Neural cell (in vitro differentiated cells): Measurements from ENCODE around the gene NHS. TPM values are rescaled to one million over a fixed set of nuclear protein-coding genes. Genes with fewer than 3 reads are reported as not detected.
A peak's percentile ranks its signal among the peaks of the same experiment; 100 is the strongest.

Experiments
- H2AFZ ChIP-seq: fragments of 200-600, 300-800 bp; sonication (generic), shearing (Covaris generic); 2 replicates; pipeline ENCODE4 v1.6.0; 2014; ENCODE audit warnings: low read depth, mild to moderate bottlenecking, antibody characterized with exemption, low read length, moderate library complexity
- H3F3A ChIP-seq: fragments of 200-600 bp; shearing (Covaris generic); 2 replicates; pipeline ENCODE4 v1.6.1; 2016; ENCODE audit warnings: mild to moderate bottlenecking, moderate library complexity, mixed read lengths, antibody characterized with exemption, low read length; ENCODE audit not compliant: insufficient read depth, poor library complexity, severe bottlenecking
- H3K27ac ChIP-seq: fragments of 200-600, 300-800 bp; sonication (generic), shearing (Covaris generic); 2 replicates; pipeline ENCODE4 v1.5.1; 2014; ENCODE audit warnings: mild to moderate bottlenecking, low read length, moderate library complexity
- H3K27me3 ChIP-seq: fragments of 300-800, 200-600 bp; sonication (generic), shearing (Covaris generic); 2 replicates; pipeline ENCODE4 v1.6.0; 2014; ENCODE audit warnings: mild to moderate bottlenecking, low read depth, low read length, moderate library complexity; ENCODE audit not compliant: insufficient read depth
- H3K36me3 ChIP-seq: fragments of 300-800, 200-600 bp; sonication (generic), shearing (Covaris generic); 2 replicates; pipeline ENCODE4 v1.5.1; 2014; ENCODE audit warnings: mild to moderate bottlenecking, antibody characterized with exemption, low read length, moderate library complexity; ENCODE audit not compliant: insufficient read depth
- H3K4me2 ChIP-seq: fragments of 300-800, 200-600 bp; sonication (generic), shearing (Covaris generic); 2 replicates; pipeline ENCODE4 v1.6.0; 2014; ENCODE audit warnings: mild to moderate bottlenecking, low read length
- H3K4me3 ChIP-seq: fragments of 300-800, 200-600 bp; sonication (generic), shearing (Covaris generic); 2 replicates; pipeline ENCODE4 v1.5.1; 2014; ENCODE audit warnings: mild to moderate bottlenecking, low read length, moderate library complexity
- H3K79me2 ChIP-seq: fragments of 200-600 bp; shearing (Covaris generic); replicated peaks from 2 replicates; pipeline ENCODE4 v1.6.0; 2014; ENCODE audit warnings: mild to moderate bottlenecking, low read length, moderate library complexity; ENCODE audit not compliant: insufficient read depth
- H3K9ac ChIP-seq: fragments of 300-800, 200-600 bp; sonication (generic), shearing (Covaris generic); 2 replicates; pipeline ENCODE4 v1.6.1; 2016; ENCODE audit warnings: mild to moderate bottlenecking, low read length, mixed read lengths
- H3K9me2 ChIP-seq: fragments of 200-600 bp; shearing (Covaris generic); 2 replicates; pipeline ENCODE4 v1.6.1; 2016; ENCODE audit warnings: mild to moderate bottlenecking, low read length, mixed read lengths; ENCODE audit not compliant: insufficient read depth
- H3K9me3 ChIP-seq: fragments of 200-600, 300-800 bp; sonication (generic), shearing (Covaris generic); 2 replicates; pipeline ENCODE4 v1.6.1; 2016; ENCODE audit warnings: mild to moderate bottlenecking, mixed run types, low read length, moderate library complexity, mixed read lengths
- H4K20me1 ChIP-seq: fragments of 200-600 bp; shearing (Covaris generic); 2 replicates; pipeline ENCODE4 v1.6.1; 2016; ENCODE audit warnings: mild to moderate bottlenecking, mixed run types; ENCODE audit not compliant: insufficient read depth
- CTCF ChIP-seq: fragments of 450-650 bp; IDR thresholded peaks from 2 replicates; pipeline ENCODE4 v1.5.1; 2014; ENCODE audit warnings: antibody characterized with exemption, mild to moderate bottlenecking, moderate library complexity; ENCODE audit not compliant: poor library complexity, severe bottlenecking
- EP300 ChIP-seq: fragments of 450-650 bp; conservative IDR thresholded peaks from 2 replicates; pipeline ENCODE4 v1.6.1; 2014; ENCODE audit warnings: antibody characterized with exemption, mild to moderate bottlenecking, moderate library complexity; ENCODE audit not compliant: poor library complexity, severe bottlenecking
- EZH2 ChIP-seq: fragments of 200-600, 300-800 bp; shearing (Covaris generic), sonication (generic); IDR thresholded peaks from 2 replicates; pipeline ENCODE4 v1.6.1; 2014; ENCODE audit warnings: antibody characterized with exemption, low read length, borderline replicate concordance, mild to moderate bottlenecking; ENCODE audit not compliant: insufficient read depth, poor library complexity, severe bottlenecking
- MXI1 ChIP-seq: fragments of 450-650 bp; conservative IDR thresholded peaks from 2 replicates; pipeline ENCODE4 v1.6.1; 2014; ENCODE audit warnings: antibody characterized with exemption, mild to moderate bottlenecking; ENCODE audit not compliant: poor library complexity, severe bottlenecking
- POLR2AphosphoS5 ChIP-seq: IDR thresholded peaks from 2 replicates; pipeline ENCODE4 v1.6.1; 2012
- RAD21 ChIP-seq: fragments of 450-650 bp; conservative IDR thresholded peaks from 2 replicates; pipeline ENCODE4 v1.6.1; 2014; ENCODE audit warnings: antibody characterized with exemption, mild to moderate bottlenecking, moderate library complexity
- SMC3 ChIP-seq: fragments of 450-650 bp; conservative IDR thresholded peaks from 2 replicates; pipeline ENCODE4 v1.6.1; 2014; ENCODE audit warnings: antibody characterized with exemption, mild to moderate bottlenecking, moderate library complexity; ENCODE audit not compliant: poor library complexity
- TAF1 ChIP-seq: IDR thresholded peaks from 2 replicates; pipeline ENCODE4 v1.6.1; 2012; ENCODE audit warnings: low read depth
- polyA plus RNA-seq: library from polyadenylated mRNA; depleted of rRNA; stranded (reverse); fragments of >200 nt; gene quantifications from 2 replicates; pipeline ENCODE4 v1.2.3, GENCODE V29; 2014
- TF ChIP-seq, protein P1 (sequence below): IDR thresholded peaks from 2 replicates; pipeline ENCODE4 v1.6.1; 2012; ENCODE audit warnings: borderline replicate concordance

Gene NHS
- polyA plus RNA-seq, 1 donor from 2014 or later, result 1.9 TPM

- TF ChIP-seq EP300, result no peak
- no peak for TF ChIP-seq SMC3
These were observed 357.3 kb downstream of the NHS start (continued) for GRCh38 chrX:17732138-17732783.

DNA sequence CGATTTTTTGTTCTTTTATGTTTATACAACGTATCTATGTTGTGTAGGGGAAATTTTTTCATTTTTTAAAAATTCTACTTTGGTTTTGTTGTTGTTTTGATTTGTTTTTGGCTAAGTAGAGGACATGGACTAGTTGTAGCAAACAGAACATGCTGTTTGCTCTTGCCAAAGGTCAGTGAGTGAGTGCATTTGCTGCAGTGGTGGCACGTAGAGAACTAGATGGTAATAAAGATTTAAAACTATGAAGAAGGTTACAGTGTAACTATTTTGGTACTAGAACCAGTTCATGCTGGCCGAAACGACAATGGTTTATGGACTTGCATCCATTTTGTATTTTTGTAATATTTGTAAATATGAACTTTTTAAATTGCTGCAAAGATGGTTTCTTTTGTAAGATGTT is 360.4 kb downstream of the NHS start:
- Histone ChIP-seq H3K9me2 (no peaks in the 10 kb centered on the region), H3K9me3 (no peaks in the 10 kb centered on the region), H3K27me3 (no peaks in the 10 kb centered on the region), H3F3A (no peaks in the 10 kb centered on the region), H3K79me2 (peaks cover 1% of the 10 kb centered on the region), H3K9ac (no peak overlapping the region), H2AFZ (no peak overlapping the region), H3K4me3 (no peak overlapping the region), H3K4me2 (no peak overlapping the region), H3K27ac (no peak overlapping the region), H3K36me3 (no peaks in the 10 kb centered on the region), H4K20me1 (no peaks in the 10 kb centered on the region)
- no peak for TF ChIP-seq MXI1
- no peak for TF ChIP-seq TAF1
- no peak for TF ChIP-seq CTCF
- TF ChIP-seq RAD21, result no peak
- TF ChIP-seq SMC3, result no peak

DNA sequence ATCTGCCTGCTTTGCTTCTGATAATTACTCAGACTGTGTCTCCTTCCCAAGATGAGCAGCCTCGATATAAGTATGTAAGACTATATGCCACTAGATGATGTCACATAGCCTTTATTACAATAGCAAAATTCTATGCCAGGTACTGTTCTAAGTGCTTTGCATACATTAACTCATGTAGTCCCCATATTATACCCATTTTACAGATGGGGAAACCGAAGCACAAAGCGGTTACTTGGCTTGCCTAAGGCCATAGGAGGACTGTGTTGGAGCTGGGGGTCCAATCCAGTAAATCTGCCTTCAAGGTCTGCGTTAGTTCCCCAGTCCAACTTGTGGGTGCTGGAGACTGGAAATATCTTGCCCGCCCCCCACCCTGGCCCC is 361.5 kb downstream of the NHS start:
- peaks cover 3% of the 10 kb centered on the region for H3K79me2 ChIP-seq
- H3K27me3 ChIP-seq, result no peaks in the 10 kb centered on the region
- peak overlapping the region; percentile 59 for H3K9ac ChIP-seq
- no peaks in the 10 kb centered on the region for H3F3A ChIP-seq
- TF ChIP-seq RAD21 (no peak), EZH2 (no peak), TAF1 (no peak), CTCF (no peak), POLR2AphosphoS5 (no peak), SMC3 (no peak), MXI1 (no peak), EP300 (no peak)
- TF ChIP-seq, protein P1, sequence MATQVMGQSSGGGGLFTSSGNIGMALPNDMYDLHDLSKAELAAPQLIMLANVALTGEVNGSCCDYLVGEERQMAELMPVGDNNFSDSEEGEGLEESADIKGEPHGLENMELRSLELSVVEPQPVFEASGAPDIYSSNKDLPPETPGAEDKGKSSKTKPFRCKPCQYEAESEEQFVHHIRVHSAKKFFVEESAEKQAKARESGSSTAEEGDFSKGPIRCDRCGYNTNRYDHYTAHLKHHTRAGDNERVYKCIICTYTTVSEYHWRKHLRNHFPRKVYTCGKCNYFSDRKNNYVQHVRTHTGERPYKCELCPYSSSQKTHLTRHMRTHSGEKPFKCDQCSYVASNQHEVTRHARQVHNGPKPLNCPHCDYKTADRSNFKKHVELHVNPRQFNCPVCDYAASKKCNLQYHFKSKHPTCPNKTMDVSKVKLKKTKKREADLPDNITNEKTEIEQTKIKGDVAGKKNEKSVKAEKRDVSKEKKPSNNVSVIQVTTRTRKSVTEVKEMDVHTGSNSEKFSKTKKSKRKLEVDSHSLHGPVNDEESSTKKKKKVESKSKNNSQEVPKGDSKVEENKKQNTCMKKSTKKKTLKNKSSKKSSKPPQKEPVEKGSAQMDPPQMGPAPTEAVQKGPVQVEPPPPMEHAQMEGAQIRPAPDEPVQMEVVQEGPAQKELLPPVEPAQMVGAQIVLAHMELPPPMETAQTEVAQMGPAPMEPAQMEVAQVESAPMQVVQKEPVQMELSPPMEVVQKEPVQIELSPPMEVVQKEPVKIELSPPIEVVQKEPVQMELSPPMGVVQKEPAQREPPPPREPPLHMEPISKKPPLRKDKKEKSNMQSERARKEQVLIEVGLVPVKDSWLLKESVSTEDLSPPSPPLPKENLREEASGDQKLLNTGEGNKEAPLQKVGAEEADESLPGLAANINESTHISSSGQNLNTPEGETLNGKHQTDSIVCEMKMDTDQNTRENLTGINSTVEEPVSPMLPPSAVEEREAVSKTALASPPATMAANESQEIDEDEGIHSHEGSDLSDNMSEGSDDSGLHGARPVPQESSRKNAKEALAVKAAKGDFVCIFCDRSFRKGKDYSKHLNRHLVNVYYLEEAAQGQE, result no peak
- H3K36me3 ChIP-seq, result no peaks in the 10 kb centered on the region
- peak overlapping the region; percentile 65 for H3K4me3 ChIP-seq
- no peaks in the 10 kb centered on the region for H4K20me1 ChIP-seq
- H3K9me3 ChIP-seq, result no peaks in the 10 kb centered on the region
- H3K9me2 ChIP-seq, result no peaks in the 10 kb centered on the region
- peak overlapping the region; percentile 63 for H3K27ac ChIP-seq
- peak overlapping the region; percentile 65 for H2AFZ ChIP-seq
- H3K4me2 ChIP-seq, result no peak overlapping the region
